Upper lobe of left lung (tissue), 6 donors: ENCODE results near the gene MAMDC4. TPM values are rescaled to one million over a fixed set of nuclear protein-coding genes. Genes with fewer than 3 reads are reported as not detected.
A peak's percentile ranks its signal among the peaks of the same experiment; 100 is the strongest.

ENCODE experiments used
- ATAC-seq, 2 donors: fragments of 200-7000 bp; cut with Tn5 transposase; one replicate each; pipeline ENCODE4 v1.9.1; 2022; ENCODE audit warnings: mild to moderate bottlenecking in 2 of 2, moderate library complexity in 2 of 2; ENCODE audit not compliant: low FRiP score in 2 of 2
- DNase-seq, 2 donors: peaks; one replicate each; pipeline ENCODE4 v3.0.0-alpha.2; 2019 to 2020
- H3K27ac ChIP-seq, 4 donors: fragments of 200-600 bp; sonication (generic); one replicate each; pipeline ENCODE4 v1.5.1; 2016 to 2019
- H3K27me3 ChIP-seq, 4 donors: fragments of 200-600 bp; sonication (generic); one replicate each; pipeline ENCODE4 v1.5.1; 2017 to 2019
- H3K36me3 ChIP-seq, 4 donors: fragments of 200-600 bp; sonication (generic); one replicate each; pipeline ENCODE4 v1.5.1; 2016 to 2019
- H3K4me1 ChIP-seq, 4 donors: fragments of 200-600 bp; sonication (generic); one replicate each; pipeline ENCODE4 v1.5.1; 2018 to 2019
- H3K4me3 ChIP-seq, 4 donors: fragments of 200-600 bp; sonication (generic); one replicate each; pipeline ENCODE4 v1.5.1; 2017 to 2019; ENCODE audit warnings: mild to moderate bottlenecking in 2 of 4, moderate library complexity in 1 of 4
- H3K9me3 ChIP-seq, 4 donors: fragments of 200-600 bp; sonication (generic); one replicate each; pipeline ENCODE4 v1.5.1; 2018 to 2019
- EP300 ChIP-seq, 4 donors: sonication (generic); formaldehyde crosslinking; IDR thresholded peaks; one replicate each; pipeline ENCODE4 v1.5.1; 2017; ENCODE audit warnings: antibody characterized with exemption in 4 of 4, control low read depth in 2 of 4
- POLR2A ChIP-seq, 4 donors: fragments of 450-650 bp; IDR thresholded peaks; one replicate each; pipeline ENCODE4 v1.5.1; 2016 to 2017; ENCODE audit warnings: antibody characterized with exemption in 4 of 4, mild to moderate bottlenecking in 2 of 4
- POLR2AphosphoS5 ChIP-seq, 2 donors: sonication (generic); formaldehyde crosslinking; IDR thresholded peaks; one replicate each; pipeline ENCODE4 v1.5.1; 2017; ENCODE audit warnings: antibody characterized with exemption in 2 of 2
- WGBS, 2 donors: methylation state at CpG; one replicate each; pipeline ENCODE4 v1.1.5; 2017 to 2018; 5-methylcytosine and 5-hydroxymethylcytosine counted together
- total RNA-seq, 6 donors: library from RNA; depleted of rRNA in 4 of 6; stranded (reverse); fragments of >200 nt in 4 of 6; gene quantifications; one replicate each; pipeline versions ENCODE4 v1.1.0 to v1.2.1, GENCODE V29; 2016 to 2021
- TF ChIP-seq, protein P1 (sequence below), 6 experiments: fragments of 450-650 bp in 4 of 6; fragments of 200-600 bp in 2 of 6; sonication (generic) in 2 of 6; IDR thresholded peaks; one replicate each; pipeline ENCODE4 v1.5.1; 2016 to 2019; ENCODE audit warnings: antibody characterized with exemption in 6 of 6
- donor health status: DM: no; HTN: no; CAD: no; lungs with moderate emphysema.
- donor health status: DM: no; HTN: yes; CAD: no; lungs with severe emphysema.

The MAMDC4 gene
- total RNA-seq, 6 donors from 2014 or later, result 2.1 to 18.9 (median 11.0) TPM

- H3K27ac ChIP-seq, result no peak overlapping the region
- no peak for TF ChIP-seq POLR2AphosphoS5 (IDR thresholded peaks at IDR 0.05)
- TF ChIP-seq POLR2A (IDR thresholded peaks at IDR 0.05), result no peak
- H3K36me3 ChIP-seq, result peaks cover 0 to 40% (median 26%) of the 10 kb centered on the region in 4 donors
- H3K27me3 ChIP-seq, result no peaks in the 10 kb centered on the region
- WGBS, 2 donors, result 52 to 69% methylated on average over 18 to 42 of the region's 83 CpGs
- ATAC-seq (peak in 1 of 2 donors; percentile 74), DNase-seq (peak in 1 of 2 donors; percentile 83)
- peaks cover 0 to 12% (median 0%) of the 10 kb centered on the region in 4 donors for H3K4me1 ChIP-seq
- peak overlapping the region in 3 of 4 donors; percentile 24 to 35 (median 31) for H3K4me3 ChIP-seq
- no peaks in the 10 kb centered on the region for H3K9me3 ChIP-seq
Observed at GRCh38 chr9:136820971-136821825, 30.9 kb upstream of the MAMDC4 start.

DNA sequence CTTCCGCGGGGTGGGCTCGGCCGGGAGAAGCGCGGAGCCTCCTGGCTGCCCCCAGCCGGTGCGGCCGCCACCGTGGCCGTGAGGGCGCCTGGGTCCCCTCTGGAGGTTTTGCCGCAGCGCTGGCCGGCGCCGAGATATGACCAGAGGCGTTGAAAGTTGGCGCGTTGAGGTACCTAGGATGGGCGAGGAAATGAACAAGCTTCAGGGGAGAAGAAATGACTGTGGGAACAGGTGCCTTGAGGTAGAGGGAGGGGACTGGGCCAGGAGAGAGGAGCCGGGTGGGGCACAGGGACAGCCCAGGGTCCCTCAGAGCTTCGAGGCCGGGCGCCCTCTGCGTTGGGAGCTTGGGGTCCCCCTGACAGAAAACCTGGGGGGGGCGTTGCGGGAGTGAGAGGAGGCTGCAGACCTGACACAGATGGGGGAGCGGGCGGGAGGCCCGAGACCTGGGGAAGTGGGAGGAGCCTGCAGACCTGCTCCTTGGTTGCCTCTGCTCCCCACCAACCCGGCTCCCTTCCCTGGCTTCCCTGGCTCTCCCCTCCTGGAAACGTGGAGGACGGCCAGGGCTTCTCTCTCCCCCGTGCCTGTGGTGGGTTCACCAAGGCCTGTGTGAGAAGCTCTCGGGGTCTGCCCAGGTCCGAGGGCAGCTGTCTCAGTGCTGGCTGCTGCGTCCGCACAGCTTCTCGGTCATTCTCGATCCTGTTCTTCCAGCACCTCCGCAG is 30.2 kb upstream of the MAMDC4 start:
- Histone ChIP-seq H3K27ac (no peak overlapping the region), H3K4me3 (peak overlapping the region in 2 of 4 donors; percentile 31 to 35), H3K27me3 (no peaks in the 10 kb centered on the region), H3K36me3 (peaks cover 3 to 47% (median 29%) of the 10 kb centered on the region in 4 donors), H3K4me1 (peaks cover 0 to 12% (median 0%) of the 10 kb centered on the region in 4 donors), H3K9me3 (no peaks in the 10 kb centered on the region)
- peak in 1 of 2 donors; percentile 69 for DNase-seq
- 89 to 90% methylated on average over 31 to 42 of the region's 42 CpGs for WGBS, 2 donors
- no peak for ATAC-seq
- TF ChIP-seq, protein P1, sequence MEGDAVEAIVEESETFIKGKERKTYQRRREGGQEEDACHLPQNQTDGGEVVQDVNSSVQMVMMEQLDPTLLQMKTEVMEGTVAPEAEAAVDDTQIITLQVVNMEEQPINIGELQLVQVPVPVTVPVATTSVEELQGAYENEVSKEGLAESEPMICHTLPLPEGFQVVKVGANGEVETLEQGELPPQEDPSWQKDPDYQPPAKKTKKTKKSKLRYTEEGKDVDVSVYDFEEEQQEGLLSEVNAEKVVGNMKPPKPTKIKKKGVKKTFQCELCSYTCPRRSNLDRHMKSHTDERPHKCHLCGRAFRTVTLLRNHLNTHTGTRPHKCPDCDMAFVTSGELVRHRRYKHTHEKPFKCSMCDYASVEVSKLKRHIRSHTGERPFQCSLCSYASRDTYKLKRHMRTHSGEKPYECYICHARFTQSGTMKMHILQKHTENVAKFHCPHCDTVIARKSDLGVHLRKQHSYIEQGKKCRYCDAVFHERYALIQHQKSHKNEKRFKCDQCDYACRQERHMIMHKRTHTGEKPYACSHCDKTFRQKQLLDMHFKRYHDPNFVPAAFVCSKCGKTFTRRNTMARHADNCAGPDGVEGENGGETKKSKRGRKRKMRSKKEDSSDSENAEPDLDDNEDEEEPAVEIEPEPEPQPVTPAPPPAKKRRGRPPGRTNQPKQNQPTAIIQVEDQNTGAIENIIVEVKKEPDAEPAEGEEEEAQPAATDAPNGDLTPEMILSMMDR (IDR thresholded peaks at IDR 0.05), result no peak
- TF ChIP-seq EP300 (IDR thresholded peaks at IDR 0.05), result no peak
- no peak for TF ChIP-seq POLR2A (IDR thresholded peaks at IDR 0.05)
- no peak for TF ChIP-seq POLR2AphosphoS5 (IDR thresholded peaks at IDR 0.05)

GRCh38 chr9:136823136-136824046 is 28.8 kb upstream of the MAMDC4 start:
- DNase-seq, result peak in 1 of 2 donors; percentile 78

DNA sequence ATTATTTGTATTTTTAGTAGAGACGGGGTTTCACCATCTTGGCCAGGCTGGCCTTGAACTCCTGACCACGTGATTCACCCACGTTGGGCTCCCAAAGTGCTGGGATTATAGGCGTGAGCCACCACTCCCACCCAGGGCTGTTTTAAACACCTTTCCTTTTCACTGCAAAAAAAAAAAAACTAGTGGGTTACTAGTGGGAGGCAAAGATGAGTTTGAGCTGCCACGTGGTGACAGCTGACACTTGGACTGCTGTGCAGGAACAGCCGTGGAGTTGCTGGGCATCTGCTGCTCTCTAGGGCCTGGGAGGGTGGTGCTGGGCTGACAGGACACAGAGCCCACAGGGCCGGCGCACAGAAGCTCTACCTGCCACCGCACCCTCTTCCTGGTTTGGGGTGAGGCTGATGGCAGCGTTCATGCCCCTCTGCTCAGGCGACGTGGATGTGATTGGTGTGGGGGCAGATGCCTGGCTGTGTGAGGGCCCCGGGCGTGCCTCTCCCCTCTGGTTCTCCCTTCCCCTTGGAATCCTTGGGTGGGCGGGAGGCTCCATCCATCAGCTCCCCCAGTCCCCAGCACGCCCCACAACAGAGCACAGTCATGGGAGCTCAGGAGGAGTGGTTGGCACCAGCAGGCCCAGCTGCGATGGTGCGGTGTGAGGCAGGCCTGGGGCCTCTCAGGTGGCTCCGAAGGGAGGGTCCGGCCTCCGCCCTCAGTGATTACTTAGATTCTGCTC is 27.5 kb upstream of the MAMDC4 start:
- 87 to 92% methylated on average over 10 to 21 of the region's 21 CpGs for WGBS, 2 donors
- no peaks in the 10 kb centered on the region for H3K9me3 ChIP-seq
- H3K36me3 ChIP-seq, result peaks cover 3 to 65% (median 50%) of the 10 kb centered on the region in 4 donors
- H3K27ac ChIP-seq, result no peak overlapping the region
- H3K27me3 ChIP-seq, result no peaks in the 10 kb centered on the region
- H3K4me3 ChIP-seq, result no peak overlapping the region
- DNase-seq (no peak), ATAC-seq (no peak)
- no peak for TF ChIP-seq POLR2A (IDR thresholded peaks at IDR 0.05)
- TF ChIP-seq EP300 (IDR thresholded peaks at IDR 0.05), result no peak
- TF ChIP-seq, protein P1 (IDR thresholded peaks at IDR 0.05), result no peak
- TF ChIP-seq POLR2AphosphoS5 (IDR thresholded peaks at IDR 0.05), result no peak
- H3K4me1 ChIP-seq, result peaks cover 0 to 12% (median 0%) of the 10 kb centered on the region in 4 donors

More at GRCh38 chr9:136823136-136824046, 28.8 kb upstream of the MAMDC4 start:
- H3K9me3 ChIP-seq, result no peaks in the 10 kb centered on the region
- no peak for ATAC-seq
- no peak overlapping the region for H3K4me3 ChIP-seq
- H3K27ac ChIP-seq, result no peak overlapping the region
- TF ChIP-seq, protein P1 (IDR thresholded peaks at IDR 0.05), result no peak
- no peak for TF ChIP-seq POLR2AphosphoS5 (IDR thresholded peaks at IDR 0.05)
- TF ChIP-seq POLR2A (IDR thresholded peaks at IDR 0.05), result no peak
- TF ChIP-seq EP300 (IDR thresholded peaks at IDR 0.05), result no peak
- H3K27me3 ChIP-seq, result no peaks in the 10 kb centered on the region
- peaks cover 0 to 12% (median 0%) of the 10 kb centered on the region in 4 donors for H3K4me1 ChIP-seq
- WGBS, 2 donors, result 92 to 96% methylated on average over 24 to 30 of the region's 30 CpGs
- H3K36me3 ChIP-seq, result peaks cover 3 to 52% (median 38%) of the 10 kb centered on the region in 4 donors
